ENCODE results near the gene NAE1.

Gene NAE1

GRCh38 chr16:66841366-66841765 is 10.6 kb upstream of the NAE1 start:
- Histone ChIP-seq H4K20me1 (ENCODE audit: insufficient read depth, low read length, poor library complexity, severe bottlenecking) (no peaks in the 10 kb centered on the region), H3K9me3 (ENCODE audit: insufficient read depth, low read depth, low read length) (no peaks in the 10 kb centered on the region), H3K9me2 (replicated peaks; ENCODE audit: low read depth, low read length) (no peaks in the 10 kb centered on the region), H3K4me3 (ENCODE audit: low read length, poor library complexity, severe bottlenecking) (no peak overlapping the region), H3F3A (ENCODE audit: low read depth) (no peaks in the 10 kb centered on the region), H3K27me3 (ENCODE audit: insufficient read depth, low read length, poor library complexity, severe bottlenecking) (no peaks in the 10 kb centered on the region), H3K4me2 (ENCODE audit: low read depth, low read length, poor library complexity, severe bottlenecking) (no peak overlapping the region), H2AFZ (ENCODE audit: low read length) (no peak overlapping the region), H3K36me3 (ENCODE audit: insufficient read depth, low read length) (no peaks in the 10 kb centered on the region), H3K79me2 (ENCODE audit: insufficient read depth, low read length) (no peaks in the 10 kb centered on the region), H3K9ac (ENCODE audit: low read depth, low read length, poor library complexity, severe bottlenecking) (no peak overlapping the region), H3K4me1 (ENCODE audit: insufficient read depth, low read length, poor library complexity, severe bottlenecking) (no peaks in the 10 kb centered on the region)
- TF ChIP-seq EZH2phosphoT487 (IDR thresholded peaks at IDR 0.05; ENCODE audit: borderline replicate concordance) (no peak), CTCF (conservative IDR thresholded peaks at IDR 0.05; ENCODE audit: low read length) (no peak)

- Histone ChIP-seq H3K27me3 (ENCODE audit: insufficient read depth, low read length, poor library complexity, severe bottlenecking) (no peaks in the 10 kb centered on the region), H2AFZ (ENCODE audit: low read length) (no peak overlapping the region)
Measured at GRCh38 chr16:66840883-66841282, 10.1 kb upstream of the NAE1 start.

DNA sequence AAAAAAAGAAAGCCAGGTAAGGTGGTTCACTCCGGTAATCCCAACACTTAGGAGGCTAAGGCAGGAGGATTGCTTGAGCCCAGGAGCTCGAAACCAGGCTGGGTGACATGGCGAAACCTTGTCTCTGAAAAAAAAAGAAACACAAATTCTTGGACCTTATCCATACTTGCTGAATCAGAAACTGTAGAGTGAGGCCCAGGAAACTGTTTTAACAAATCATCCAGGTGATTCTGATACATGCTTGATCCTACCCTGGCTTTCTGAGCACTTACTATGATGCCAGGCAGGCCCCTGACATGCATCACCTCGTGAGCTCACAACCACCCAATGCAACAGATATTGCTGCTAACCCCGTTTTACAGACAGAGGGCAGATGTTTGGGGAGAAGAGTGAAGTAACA is 4.0 kb upstream of the NAE1 start:
- Histone ChIP-seq H3K9me3 (ENCODE audit: insufficient read depth, low read depth, low read length) (no peaks in the 10 kb centered on the region), H3K9me2 (replicated peaks; ENCODE audit: low read depth, low read length) (no peaks in the 10 kb centered on the region), H3K4me3 (ENCODE audit: low read length, poor library complexity, severe bottlenecking) (no peak overlapping the region), H3K4me2 (ENCODE audit: low read depth, low read length, poor library complexity, severe bottlenecking) (no peak overlapping the region), H3F3A (ENCODE audit: low read depth) (no peaks in the 10 kb centered on the region), H4K20me1 (ENCODE audit: insufficient read depth, low read length, poor library complexity, severe bottlenecking) (peaks cover under 1% of the 10 kb centered on the region), H3K27me3 (ENCODE audit: insufficient read depth, low read length, poor library complexity, severe bottlenecking) (no peaks in the 10 kb centered on the region), H3K4me1 (ENCODE audit: insufficient read depth, low read length, poor library complexity, severe bottlenecking) (peaks cover 5% of the 10 kb centered on the region), H3K79me2 (ENCODE audit: insufficient read depth, low read length) (peaks cover 9% of the 10 kb centered on the region), H2AFZ (ENCODE audit: low read length) (no peak overlapping the region), H3K9ac (ENCODE audit: low read depth, low read length, poor library complexity, severe bottlenecking) (no peak overlapping the region), H3K36me3 (ENCODE audit: insufficient read depth, low read length) (no peaks in the 10 kb centered on the region)
- TF ChIP-seq CTCF (conservative IDR thresholded peaks at IDR 0.05; ENCODE audit: low read length) (no peak), EZH2phosphoT487 (IDR thresholded peaks at IDR 0.05; ENCODE audit: borderline replicate concordance) (no peak)

More at GRCh38 chr16:66840883-66841282, 10.1 kb upstream of the NAE1 start:
- no peaks in the 10 kb centered on the region for H4K20me1 ChIP-seq (ENCODE audit: insufficient read depth, low read length, poor library complexity, severe bottlenecking)
- no peaks in the 10 kb centered on the region for H3K9me2 ChIP-seq (replicated peaks; ENCODE audit: low read depth, low read length)
- H3K79me2 ChIP-seq (ENCODE audit: insufficient read depth, low read length) = no peaks in the 10 kb centered on the region
- H3K4me2 ChIP-seq (ENCODE audit: low read depth, low read length, poor library complexity, severe bottlenecking) = no peak overlapping the region
- H3K4me1 ChIP-seq (ENCODE audit: insufficient read depth, low read length, poor library complexity, severe bottlenecking) = peaks cover under 1% of the 10 kb centered on the region
- no peaks in the 10 kb centered on the region for H3K36me3 ChIP-seq (ENCODE audit: insufficient read depth, low read length)
- H3K4me3 ChIP-seq (ENCODE audit: low read length, poor library complexity, severe bottlenecking) = no peak overlapping the region
- no peaks in the 10 kb centered on the region for H3K9me3 ChIP-seq (ENCODE audit: insufficient read depth, low read depth, low read length)
- H3K9ac ChIP-seq (ENCODE audit: low read depth, low read length, poor library complexity, severe bottlenecking) = no peak overlapping the region
- TF ChIP-seq EZH2phosphoT487 (IDR thresholded peaks at IDR 0.05; ENCODE audit: borderline replicate concordance) = no peak
- TF ChIP-seq CTCF (conservative IDR thresholded peaks at IDR 0.05; ENCODE audit: low read length) = no peak
- H3F3A ChIP-seq (ENCODE audit: low read depth) = no peaks in the 10 kb centered on the region
